Fibroblast of villous mesenchyme (primary cell): Measurements from ENCODE around the gene PTPRA. TPM values are rescaled to one million over a fixed set of nuclear protein-coding genes. Genes with fewer than 3 reads are reported as not detected.

Experiments used
- DNase-seq: peaks from one replicate; pipeline ENCODE4 v3.0.0-alpha.2; 2010; ENCODE audit warnings: low read depth
- H3K4me3 ChIP-seq: 2 replicates; pipeline ENCODE4 v1.5.1; 2011; ENCODE audit warnings: low read depth, mild to moderate bottlenecking, low read length
- CTCF ChIP-seq: IDR thresholded peaks from 2 replicates; pipeline ENCODE4 v1.5.1; 2012; ENCODE audit warnings: low read depth, mild to moderate bottlenecking, low read length; ENCODE audit not compliant: insufficient read depth
- total RNA-seq: library from RNA; depleted of rRNA; stranded (reverse); fragments of >200 nt; gene quantifications from 2 replicates; pipeline ENCODE4 v1.2.3, GENCODE V29; 2012

The PTPRA gene
- total RNA-seq, 1 donor: 41.5 TPM

DNA sequence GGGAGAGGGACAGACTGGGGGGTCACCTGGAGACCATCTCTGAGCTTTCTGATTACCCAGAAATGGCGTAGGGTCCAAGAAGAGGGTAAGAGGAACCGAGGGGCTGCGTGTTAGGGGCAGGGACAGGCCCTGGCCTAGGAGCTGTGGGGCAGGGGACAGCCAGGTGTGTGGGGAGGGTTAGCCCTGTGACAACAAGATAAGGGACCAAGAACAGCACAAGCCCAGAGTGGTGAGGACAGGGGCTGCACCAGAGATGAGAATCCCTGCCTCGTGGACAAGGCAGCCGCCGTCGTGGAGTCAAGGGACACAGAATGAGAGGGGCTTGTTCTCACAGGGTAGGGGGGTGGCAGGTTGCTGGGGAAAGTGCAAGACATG is 211.7 kb downstream of the PTPRA start:
- H3K4me3 ChIP-seq: no peak overlapping the region
- TF ChIP-seq CTCF: no peak
- DNase-seq: no peak

- no peak for DNase-seq
- no peak overlapping the region for H3K4me3 ChIP-seq
- TF ChIP-seq CTCF: no peak
These were observed 212.3 kb downstream of the PTPRA start for GRCh38 chr20:3085571-3086072.

- DNase-seq: no peak
- no peak for TF ChIP-seq CTCF
- H3K4me3 ChIP-seq: no peak overlapping the region
These were observed 214.8 kb downstream of the PTPRA start for GRCh38 chr20:3088031-3088430.

Other genes with a start within 250 kb of the PTPRA start
- gene NOP56, start 220.8 kb upstream of the PTPRA start, total RNA-seq: 115 and 127 TPM in 2 replicates
- 63.0 and 86.0 TPM in 2 replicates for gene IDH3B, start 209.3 kb upstream of the PTPRA start, total RNA-seq
- gene EBF4, start 180.7 kb upstream of the PTPRA start, total RNA-seq: 2.6 and 3.5 TPM in 2 replicates
- 7.4 and 10.8 TPM in 2 replicates for gene CPXM1, start 72.9 kb upstream of the PTPRA start, total RNA-seq
- gene C20orf141, start 58.5 kb upstream of the PTPRA start, total RNA-seq: 0.32 TPM in 1 of 2 replicates, not detected in the other
- gene TMEM239, start 57.1 kb upstream of the PTPRA start, total RNA-seq: 0.43 TPM in 1 of 2 replicates, not detected in the other
- gene PCED1A, start 32.8 kb upstream of the PTPRA start, total RNA-seq: 32.5 and 32.8 TPM in 2 replicates
- 48.6 and 51.0 TPM in 2 replicates for gene VPS16, start 32.7 kb upstream of the PTPRA start, total RNA-seq
- under 0.01 TPM in 1 of 2 replicates, not detected in the other for gene GNRH2, start 170.1 kb downstream of the PTPRA start, total RNA-seq
- gene MRPS26, start 172.6 kb downstream of the PTPRA start, total RNA-seq: 26.8 and 31.6 TPM in 2 replicates
- gene OXT, start 198.1 kb downstream of the PTPRA start, total RNA-seq: not detected in 2 replicates
- gene AVP, start 211.2 kb downstream of the PTPRA start, total RNA-seq: not detected in 2 replicates